ENCODE data around the gene REV1. TPM values are rescaled to one million over a fixed set of nuclear protein-coding genes. Genes with fewer than 3 reads are reported as not detected.

The REV1 gene
- total RNA-seq, 1 donor from 2014 or later = 41.3 TPM

GRCh38 chr2:99461828-99462483 is 27.9 kb downstream of the REV1 start:
- Mint-ChIP-seq H3K9me3 (peaks cover 4% of the 10 kb centered on the region), H3K27me3 (ENCODE audit: low read depth) (no peaks in the 10 kb centered on the region), H3K4me3 (ENCODE audit: low read depth) (no peak overlapping the region), H3K36me3 (ENCODE audit: low read depth) (peaks cover 52% of the 10 kb centered on the region), H3K4me1 (ENCODE audit: low read depth) (no peaks in the 10 kb centered on the region), H3K27ac (no peak overlapping the region)
- intact Hi-C loops (cut with micrococcal nuclease) = no loop called here
- DNase-seq (ENCODE audit: low spot score) = no peak

DNA sequence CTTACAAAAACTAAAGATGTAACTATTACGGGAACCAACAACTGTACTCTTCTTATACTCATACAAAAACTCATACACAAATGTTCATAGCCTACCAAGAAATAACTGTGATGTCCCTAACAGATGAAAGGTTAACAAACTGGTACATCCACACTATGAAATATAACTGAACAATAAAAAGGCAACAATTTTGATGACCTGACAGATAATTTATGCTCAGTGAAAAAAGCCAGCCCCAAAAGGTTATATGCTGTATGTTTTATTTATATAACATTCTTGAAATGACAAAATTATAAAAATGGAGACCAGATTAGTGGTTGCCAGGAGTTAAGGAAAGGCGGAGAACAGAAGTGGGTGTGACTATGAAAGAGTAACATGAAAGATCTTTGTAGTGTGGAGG is 31.3 kb downstream of the REV1 start:
- DNase-seq (ENCODE audit: low spot score) = no peak
- H3K9me3 Mint-ChIP-seq = peaks cover 4% of the 10 kb centered on the region
- H3K27me3 Mint-ChIP-seq (ENCODE audit: low read depth) = no peaks in the 10 kb centered on the region
- no peak overlapping the region for H3K27ac Mint-ChIP-seq
- intact Hi-C loops (cut with micrococcal nuclease) = no loop called here
- peaks cover 2% of the 10 kb centered on the region for H3K4me1 Mint-ChIP-seq (ENCODE audit: low read depth)
- no peak overlapping the region for H3K4me3 Mint-ChIP-seq (ENCODE audit: low read depth)
- peaks cover 74% of the 10 kb centered on the region for H3K36me3 Mint-ChIP-seq (ENCODE audit: low read depth)

DNA sequence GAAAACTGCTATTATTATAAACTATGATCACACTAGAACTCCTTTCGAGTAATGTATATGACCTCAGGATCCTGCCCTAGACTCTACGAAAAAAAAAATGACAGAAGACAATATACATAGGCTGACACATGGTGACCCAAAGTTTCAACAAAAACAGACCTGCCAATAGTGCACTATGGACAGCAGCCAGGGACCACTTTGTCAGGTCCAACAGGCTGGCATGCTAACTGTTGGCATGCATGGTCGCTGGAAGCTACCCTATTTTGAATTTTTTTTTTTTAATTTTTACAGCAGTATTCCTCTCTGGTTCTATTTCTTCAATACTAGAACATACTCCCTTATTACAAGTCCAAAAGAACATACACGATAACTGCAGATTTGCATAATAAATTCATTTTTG is 38.1 kb downstream of the REV1 start:
- Mint-ChIP-seq H3K9me3 (no peaks in the 10 kb centered on the region), H3K4me3 (ENCODE audit: low read depth) (no peak overlapping the region), H3K36me3 (ENCODE audit: low read depth) (peaks cover 53% of the 10 kb centered on the region), H3K4me1 (ENCODE audit: low read depth) (peaks cover 6% of the 10 kb centered on the region), H3K27ac (no peak overlapping the region), H3K27me3 (ENCODE audit: low read depth) (no peaks in the 10 kb centered on the region)
- intact Hi-C loops (cut with micrococcal nuclease) = no loop called here
- no peak for DNase-seq (ENCODE audit: low spot score)

- no peak overlapping the region for H3K27ac Mint-ChIP-seq
- intact Hi-C loops (cut with micrococcal nuclease) = no loop called here
- H3K4me1 Mint-ChIP-seq (ENCODE audit: low read depth) = peaks cover 6% of the 10 kb centered on the region
- no peak for DNase-seq (ENCODE audit: low spot score)
- no peaks in the 10 kb centered on the region for H3K27me3 Mint-ChIP-seq (ENCODE audit: low read depth)
- peaks cover 54% of the 10 kb centered on the region for H3K36me3 Mint-ChIP-seq (ENCODE audit: low read depth)
- H3K9me3 Mint-ChIP-seq = no peaks in the 10 kb centered on the region
- H3K4me3 Mint-ChIP-seq (ENCODE audit: low read depth) = no peak overlapping the region
Measured at GRCh38 chr2:99451280-99451679, 38.5 kb downstream of the REV1 start.

DNA sequence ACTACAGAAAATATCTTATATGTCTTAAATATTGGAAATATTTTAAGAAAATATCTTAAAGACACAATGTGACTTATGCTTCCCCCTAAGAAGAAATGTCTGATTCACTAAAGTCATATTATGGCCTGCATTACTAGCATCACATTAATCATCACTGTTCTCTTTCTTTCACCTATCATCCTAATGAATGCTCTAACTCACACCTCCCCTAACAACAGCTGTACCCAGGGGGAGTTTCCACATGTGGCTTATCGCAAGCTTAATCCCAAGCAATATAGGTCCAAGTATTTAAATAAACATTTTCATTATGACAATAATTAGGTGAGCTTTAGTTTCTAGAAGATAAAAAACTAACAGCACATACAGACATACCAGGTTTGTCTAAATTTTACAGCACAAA is 39.6 kb downstream of the REV1 start:
- peaks cover 45% of the 10 kb centered on the region for H3K36me3 Mint-ChIP-seq (ENCODE audit: low read depth)
- no peak overlapping the region for H3K27ac Mint-ChIP-seq
- no peaks in the 10 kb centered on the region for H3K27me3 Mint-ChIP-seq (ENCODE audit: low read depth)
- no peak overlapping the region for H3K4me3 Mint-ChIP-seq (ENCODE audit: low read depth)
- H3K4me1 Mint-ChIP-seq (ENCODE audit: low read depth) = peaks cover 7% of the 10 kb centered on the region
- H3K9me3 Mint-ChIP-seq = no peaks in the 10 kb centered on the region
- no peak for DNase-seq (ENCODE audit: low spot score)
- intact Hi-C loops (cut with micrococcal nuclease) = no loop called here

DNA sequence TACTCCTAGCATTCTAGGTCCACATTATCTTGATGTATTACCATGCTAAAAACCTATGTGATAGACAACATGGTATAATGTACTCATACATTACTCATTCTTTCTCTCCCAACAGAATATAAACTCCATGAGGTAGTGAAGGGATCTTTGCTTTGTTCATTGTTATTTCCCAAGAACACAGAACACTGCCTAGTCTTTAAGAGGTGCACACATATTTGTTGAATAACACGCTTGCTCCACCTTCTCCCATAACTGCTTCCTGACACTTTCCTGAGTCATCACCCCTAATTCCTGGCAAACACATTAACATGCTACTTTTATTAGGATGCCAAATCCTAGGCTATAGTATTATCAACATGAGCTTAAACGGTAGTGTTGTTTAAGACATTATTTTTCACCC is 41.3 kb downstream of the REV1 start:
- H3K27ac Mint-ChIP-seq = no peak overlapping the region
- peaks cover 14% of the 10 kb centered on the region for H3K4me1 Mint-ChIP-seq (ENCODE audit: low read depth)
- peaks cover 35% of the 10 kb centered on the region for H3K36me3 Mint-ChIP-seq (ENCODE audit: low read depth)
- no peaks in the 10 kb centered on the region for H3K27me3 Mint-ChIP-seq (ENCODE audit: low read depth)
- no peak for DNase-seq (ENCODE audit: low spot score)
- intact Hi-C loops (cut with micrococcal nuclease) = no loop called here
- H3K4me3 Mint-ChIP-seq (ENCODE audit: low read depth) = no peak overlapping the region
- no peaks in the 10 kb centered on the region for H3K9me3 Mint-ChIP-seq

GRCh38 chr2:99445065-99445464 is 44.8 kb downstream of the REV1 start:
- H3K4me3 Mint-ChIP-seq (ENCODE audit: low read depth) = no peak overlapping the region
- no peaks in the 10 kb centered on the region for H3K27me3 Mint-ChIP-seq (ENCODE audit: low read depth)
- no peak overlapping the region for H3K27ac Mint-ChIP-seq
- no peaks in the 10 kb centered on the region for H3K9me3 Mint-ChIP-seq
- intact Hi-C loops (cut with micrococcal nuclease) = no loop called here
- H3K36me3 Mint-ChIP-seq (ENCODE audit: low read depth) = peaks cover 27% of the 10 kb centered on the region
- H3K4me1 Mint-ChIP-seq (ENCODE audit: low read depth) = peaks cover 14% of the 10 kb centered on the region
- DNase-seq (ENCODE audit: low spot score) = no peak

DNA sequence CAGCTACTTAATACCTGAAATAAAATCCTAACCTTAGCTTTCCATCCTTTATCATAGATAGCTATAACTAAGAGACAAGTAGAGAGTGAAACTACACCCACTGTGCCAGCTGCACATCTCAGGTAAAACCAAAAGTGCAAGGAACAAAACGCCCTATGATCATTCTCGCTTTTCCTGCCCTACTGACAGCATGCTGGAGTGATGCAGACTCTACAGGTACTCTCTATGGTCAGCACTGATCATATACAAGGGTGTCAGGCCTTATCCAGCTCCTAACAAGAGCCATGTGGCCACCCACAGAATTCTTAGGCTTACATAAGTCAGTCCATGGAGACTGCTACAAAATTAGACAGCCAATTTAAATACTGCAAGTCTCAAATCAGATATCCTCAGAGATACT is 45.6 kb downstream of the REV1 start:
- intact Hi-C loops (cut with micrococcal nuclease) = no loop called here
- no peaks in the 10 kb centered on the region for H3K9me3 Mint-ChIP-seq
- no peak for DNase-seq (ENCODE audit: low spot score)
- H3K4me1 Mint-ChIP-seq (ENCODE audit: low read depth) = peaks cover 14% of the 10 kb centered on the region
- no peak overlapping the region for H3K27ac Mint-ChIP-seq
- no peak overlapping the region for H3K4me3 Mint-ChIP-seq (ENCODE audit: low read depth)
- peaks cover 28% of the 10 kb centered on the region for H3K36me3 Mint-ChIP-seq (ENCODE audit: low read depth)
- H3K27me3 Mint-ChIP-seq (ENCODE audit: low read depth) = no peaks in the 10 kb centered on the region

GRCh38 chr2:99442837-99443236 is 47.0 kb downstream of the REV1 start:
- peaks cover 27% of the 10 kb centered on the region for H3K36me3 Mint-ChIP-seq (ENCODE audit: low read depth)
- H3K27me3 Mint-ChIP-seq (ENCODE audit: low read depth) = no peaks in the 10 kb centered on the region
- no peak overlapping the region for H3K27ac Mint-ChIP-seq
- intact Hi-C loops (cut with micrococcal nuclease) = no loop called here
- no peaks in the 10 kb centered on the region for H3K9me3 Mint-ChIP-seq
- no peak overlapping the region for H3K4me3 Mint-ChIP-seq (ENCODE audit: low read depth)
- DNase-seq (ENCODE audit: low spot score) = no peak
- H3K4me1 Mint-ChIP-seq (ENCODE audit: low read depth) = peaks cover 10% of the 10 kb centered on the region

DNA sequence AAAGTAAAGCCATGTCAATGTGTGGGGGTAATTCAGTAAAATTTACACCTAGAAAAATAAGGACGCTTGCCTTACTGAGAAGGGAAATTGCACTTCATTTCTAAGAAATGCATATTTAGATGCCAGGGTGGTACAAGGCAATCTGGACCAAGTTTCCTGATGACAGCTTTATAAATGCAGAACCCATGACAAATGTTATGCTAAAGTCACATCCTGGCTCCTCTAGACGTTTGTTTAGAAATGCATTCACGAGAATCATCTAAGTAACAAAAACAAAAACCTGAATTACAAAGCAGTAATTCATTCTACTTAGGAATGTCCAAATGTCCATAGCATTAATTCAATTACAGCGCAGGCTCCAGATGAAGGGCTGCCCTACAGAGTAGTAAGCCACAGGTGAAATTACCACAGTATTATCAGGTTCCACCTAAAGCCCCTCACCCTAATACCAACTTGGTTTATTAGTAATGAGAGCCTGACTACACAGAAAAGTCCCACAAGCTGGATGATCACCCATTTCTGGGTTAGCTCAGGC is 49.8 kb downstream of the REV1 start:
- Mint-ChIP-seq H3K36me3 (ENCODE audit: low read depth) (peaks cover 27% of the 10 kb centered on the region), H3K27me3 (ENCODE audit: low read depth) (no peaks in the 10 kb centered on the region), H3K4me3 (ENCODE audit: low read depth) (no peak overlapping the region), H3K4me1 (ENCODE audit: low read depth) (peaks cover 7% of the 10 kb centered on the region), H3K27ac (no peak overlapping the region), H3K9me3 (no peaks in the 10 kb centered on the region)
- no peak for DNase-seq (ENCODE audit: low spot score)
- intact Hi-C loops (cut with micrococcal nuclease) = no loop called here

- Mint-ChIP-seq H3K4me1 (ENCODE audit: low read depth) (peaks cover 2% of the 10 kb centered on the region), H3K27me3 (ENCODE audit: low read depth) (no peaks in the 10 kb centered on the region), H3K36me3 (ENCODE audit: low read depth) (peaks cover 26% of the 10 kb centered on the region), H3K9me3 (no peaks in the 10 kb centered on the region), H3K4me3 (ENCODE audit: low read depth) (no peak overlapping the region), H3K27ac (no peak overlapping the region)
- DNase-seq (ENCODE audit: low spot score) = no peak
- intact Hi-C loops (cut with micrococcal nuclease) = no loop called here
Measured at GRCh38 chr2:99436874-99437273, 52.9 kb downstream of the REV1 start.

DNA sequence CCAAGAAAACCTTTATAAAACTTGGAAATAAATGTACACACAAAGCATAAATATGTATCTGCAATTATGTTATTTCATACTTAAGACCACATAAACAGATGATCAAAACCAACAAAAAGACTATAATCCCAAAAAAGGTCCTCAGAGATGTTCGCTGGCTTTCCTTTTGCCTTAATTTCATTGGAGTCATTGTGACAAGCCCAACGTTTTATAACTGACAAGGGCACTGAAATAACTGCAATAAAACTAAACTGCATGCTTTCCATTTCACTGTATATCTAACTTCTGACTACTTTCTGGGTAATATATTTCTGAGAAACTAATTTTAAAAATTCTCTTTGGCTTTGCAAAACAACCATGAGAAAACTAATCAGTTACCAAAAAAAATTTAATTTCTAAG is 56.5 kb downstream of the REV1 start:
- Mint-ChIP-seq H3K36me3 (ENCODE audit: low read depth) (peaks cover 26% of the 10 kb centered on the region), H3K4me1 (ENCODE audit: low read depth) (peaks cover 11% of the 10 kb centered on the region), H3K9me3 (no peaks in the 10 kb centered on the region), H3K4me3 (ENCODE audit: low read depth) (no peak overlapping the region), H3K27me3 (ENCODE audit: low read depth) (no peaks in the 10 kb centered on the region), H3K27ac (no peak overlapping the region)
- intact Hi-C loops (cut with micrococcal nuclease) = no loop called here
- DNase-seq (ENCODE audit: low spot score) = no peak

DNA sequence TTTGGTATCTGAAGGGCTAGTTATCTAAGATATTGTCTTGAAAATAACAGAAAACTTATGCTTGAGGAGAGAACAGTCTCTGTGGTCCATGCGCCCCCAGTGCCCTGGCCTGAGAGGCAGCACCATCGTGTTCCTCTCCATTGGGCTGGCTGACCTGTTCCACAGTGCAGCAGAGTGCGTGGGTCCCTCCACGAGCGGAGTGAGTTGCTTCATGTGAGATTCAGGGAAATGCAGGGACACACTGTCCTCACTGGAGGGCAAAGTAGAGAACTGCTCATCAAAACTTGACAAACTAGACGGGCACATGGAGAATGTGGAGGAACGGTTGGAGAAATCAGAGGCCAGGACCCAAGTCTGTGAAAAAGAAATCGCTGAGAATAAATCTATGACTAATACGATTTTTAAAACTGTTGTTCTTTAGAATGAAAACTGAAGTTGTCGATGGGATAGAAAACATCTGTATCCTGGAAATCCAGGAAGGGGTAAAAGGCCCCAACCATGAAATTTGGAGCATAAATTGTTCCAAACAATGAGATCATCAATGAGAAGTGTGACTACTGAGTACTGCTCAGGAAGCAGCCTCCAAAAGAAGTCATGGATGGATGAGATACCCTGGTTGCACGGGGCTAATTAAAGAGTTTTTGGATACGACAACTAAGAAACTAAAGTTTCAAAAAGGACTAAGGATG is 58.1 kb downstream of the REV1 start:
- H3K4me3 Mint-ChIP-seq (ENCODE audit: low read depth) = no peak overlapping the region
- H3K9me3 Mint-ChIP-seq = no peaks in the 10 kb centered on the region
- no peaks in the 10 kb centered on the region for H3K27me3 Mint-ChIP-seq (ENCODE audit: low read depth)
- H3K4me1 Mint-ChIP-seq (ENCODE audit: low read depth) = peaks cover 11% of the 10 kb centered on the region
- intact Hi-C loops (cut with micrococcal nuclease) = no loop called here
- DNase-seq (ENCODE audit: low spot score) = no peak
- H3K27ac Mint-ChIP-seq = no peak overlapping the region
- peaks cover 33% of the 10 kb centered on the region for H3K36me3 Mint-ChIP-seq (ENCODE audit: low read depth)
